NCI-H128 (cell line): Measurements from ENCODE around the gene CTPS1.

ENCODE experiments used
- DNase-seq: peaks from one replicate; lab custom pipeline; 2025; ENCODE audit not compliant: unreplicated experiment; lab: John Stamatoyannopoulos, UW

CTPS1 gene

GRCh38 chr1:41022424-41022823 lies 42.9 kb downstream of the CTPS1 start:
- DNase-seq, result no peak

- no peak for DNase-seq
Measured at GRCh38 chr1:41023279-41023990, 43.9 kb downstream of the CTPS1 start.

GRCh38 chr1:41024953-41025352 lies 45.5 kb downstream of the CTPS1 start:
- no peak for DNase-seq

GRCh38 chr1:41025979-41026819 lies 46.7 kb downstream of the CTPS1 start:
- no peak for DNase-seq

- DNase-seq, result no peak
Measured at GRCh38 chr1:41028034-41028642, 48.6 kb downstream of the CTPS1 start.

- DNase-seq, result no peak
Measured at GRCh38 chr1:41030872-41031616, 51.5 kb downstream of the CTPS1 start.

GRCh38 chr1:41032147-41032546 lies 52.7 kb downstream of the CTPS1 start:
- no peak for DNase-seq

GRCh38 chr1:41033272-41033671 lies 53.8 kb downstream of the CTPS1 start:
- DNase-seq, result no peak

GRCh38 chr1:41037116-41037903 lies 57.8 kb downstream of the CTPS1 start:
- no peak for DNase-seq

GRCh38 chr1:41038110-41038509 lies 58.6 kb downstream of the CTPS1 start:
- DNase-seq, result no peak

- no peak for DNase-seq
Measured at GRCh38 chr1:41041614-41042270, 62.2 kb downstream of the CTPS1 start.

- no peak for DNase-seq
Measured at GRCh38 chr1:41044187-41044586, 64.7 kb downstream of the CTPS1 start.

GRCh38 chr1:41045740-41046139 lies 66.2 kb downstream of the CTPS1 start:
- DNase-seq, result no peak

- DNase-seq, result no peak
Measured at GRCh38 chr1:41046347-41046775, 66.9 kb downstream of the CTPS1 start.

- DNase-seq, result no peak
Measured at GRCh38 chr1:41048540-41048939, 69.0 kb downstream of the CTPS1 start.

- no peak for DNase-seq
Measured at GRCh38 chr1:41051022-41051421, 71.5 kb downstream of the CTPS1 start.

GRCh38 chr1:41053316-41053715 lies 73.8 kb downstream of the CTPS1 start:
- no peak for DNase-seq

GRCh38 chr1:41056907-41057306 lies 77.4 kb downstream of the CTPS1 start:
- DNase-seq, result no peak
